Lower leg skin (tissue), 4 donors: ENCODE results near the gene COX19. TPM values are rescaled to one million over a fixed set of nuclear protein-coding genes. Genes with fewer than 3 reads are reported as not detected.

Experiments
- DNase-seq, 2 donors: peaks; one replicate each; pipeline ENCODE4 v3.0.0-alpha.2; 2019; ENCODE audit warnings: low spot score in 2 of 2
- H3K4me3 ChIP-seq: fragments of 200-600 bp; sonication (generic); 2 replicates; pipeline ENCODE4 v1.5.1; 2017; ENCODE audit warnings: mild to moderate bottlenecking, low read depth; ENCODE audit not compliant: poor library complexity, severe bottlenecking
- POLR2A ChIP-seq, 2 donors: fragments of 450-650 bp; IDR thresholded peaks; one replicate each; pipeline ENCODE4 v1.6.1; 2016 to 2017; ENCODE audit warnings: antibody characterized with exemption in 2 of 2, mild to moderate bottlenecking in 1 of 2, moderate library complexity in 1 of 2
- WGBS, 2 donors: methylation state at CpG; one replicate each; pipeline ENCODE4 v1.1.5; 2018; 5-methylcytosine and 5-hydroxymethylcytosine counted together
- intact Hi-C: fragments of 100-400 bp; cut with DNase I; formaldehyde crosslinking; loops from one replicate; pipeline ENCODE4 v1.15.0; 2023; ENCODE audit warnings: low total_unique reads
- total RNA-seq, 4 donors: library from RNA; depleted of rRNA; stranded (reverse); fragments of >200 nt; gene quantifications; one replicate each; pipeline ENCODE4 v1.1.0, GENCODE V29; 2016
- TF ChIP-seq, protein P1 (sequence below), 3 donors: fragments of 450-650 bp; IDR thresholded peaks; one replicate each; pipeline ENCODE4 v1.5.1; 2016; ENCODE audit warnings: antibody characterized with exemption in 3 of 3, mild to moderate bottlenecking in 3 of 3, moderate library complexity in 2 of 3

Gene COX19
- total RNA-seq, 4 donors from 2014 or later, result 13.0 to 25.1 (median 15.1) TPM

GRCh38 chr7:995571-995970, 20.2 kb upstream of the COX19 start:
- WGBS, 2 donors, result 89 to 93% methylated on average over 7 to 14 of the region's 14 CpGs
- TF ChIP-seq, protein P1, sequence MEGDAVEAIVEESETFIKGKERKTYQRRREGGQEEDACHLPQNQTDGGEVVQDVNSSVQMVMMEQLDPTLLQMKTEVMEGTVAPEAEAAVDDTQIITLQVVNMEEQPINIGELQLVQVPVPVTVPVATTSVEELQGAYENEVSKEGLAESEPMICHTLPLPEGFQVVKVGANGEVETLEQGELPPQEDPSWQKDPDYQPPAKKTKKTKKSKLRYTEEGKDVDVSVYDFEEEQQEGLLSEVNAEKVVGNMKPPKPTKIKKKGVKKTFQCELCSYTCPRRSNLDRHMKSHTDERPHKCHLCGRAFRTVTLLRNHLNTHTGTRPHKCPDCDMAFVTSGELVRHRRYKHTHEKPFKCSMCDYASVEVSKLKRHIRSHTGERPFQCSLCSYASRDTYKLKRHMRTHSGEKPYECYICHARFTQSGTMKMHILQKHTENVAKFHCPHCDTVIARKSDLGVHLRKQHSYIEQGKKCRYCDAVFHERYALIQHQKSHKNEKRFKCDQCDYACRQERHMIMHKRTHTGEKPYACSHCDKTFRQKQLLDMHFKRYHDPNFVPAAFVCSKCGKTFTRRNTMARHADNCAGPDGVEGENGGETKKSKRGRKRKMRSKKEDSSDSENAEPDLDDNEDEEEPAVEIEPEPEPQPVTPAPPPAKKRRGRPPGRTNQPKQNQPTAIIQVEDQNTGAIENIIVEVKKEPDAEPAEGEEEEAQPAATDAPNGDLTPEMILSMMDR (IDR thresholded peaks at IDR 0.05), result no peak
- no peak for TF ChIP-seq POLR2A (IDR thresholded peaks at IDR 0.05)
- intact Hi-C loops, result loop anchor here (10.0 kb wide), 1 partner anchor 149 kb away; no protein-coding TSS in a partner anchor
- DNase-seq, result no peak
- no peak overlapping the region for H3K4me3 ChIP-seq

- no peak for DNase-seq
- intact Hi-C loops, result loop anchor here (5.0 to 10.0 kb wide), 2 partner anchors 73 to 150 kb away; no protein-coding TSS in a partner anchor
- 57 to 59% methylated on average over 26 to 28 of the region's 28 CpGs for WGBS, 2 donors
Observed at GRCh38 chr7:994592-995308, 19.4 kb upstream of the COX19 start.

GRCh38 chr7:992709-993607, 17.6 kb upstream of the COX19 start:
- 14 to 32% methylated on average over 13 to 31 of the region's 34 CpGs for WGBS, 2 donors
- peak; percentile 91 to 99 for DNase-seq
- H3K4me3 ChIP-seq, result no peak overlapping the region
- no peak for TF ChIP-seq POLR2A (IDR thresholded peaks at IDR 0.05)
- TF ChIP-seq, protein P1 (IDR thresholded peaks at IDR 0.05), result peak in 2 of 3 donors; percentile 97 to 98
- intact Hi-C loops, result loop anchor here (5.0 to 10.0 kb wide), 2 partner anchors 74 to 152 kb away; no protein-coding TSS in a partner anchor

More at GRCh38 chr7:994592-995308, 19.4 kb upstream of the COX19 start:
- H3K4me3 ChIP-seq, result no peak overlapping the region
- TF ChIP-seq, protein P1 (IDR thresholded peaks at IDR 0.05), result no peak
- TF ChIP-seq POLR2A (IDR thresholded peaks at IDR 0.05), result no peak

DNA sequence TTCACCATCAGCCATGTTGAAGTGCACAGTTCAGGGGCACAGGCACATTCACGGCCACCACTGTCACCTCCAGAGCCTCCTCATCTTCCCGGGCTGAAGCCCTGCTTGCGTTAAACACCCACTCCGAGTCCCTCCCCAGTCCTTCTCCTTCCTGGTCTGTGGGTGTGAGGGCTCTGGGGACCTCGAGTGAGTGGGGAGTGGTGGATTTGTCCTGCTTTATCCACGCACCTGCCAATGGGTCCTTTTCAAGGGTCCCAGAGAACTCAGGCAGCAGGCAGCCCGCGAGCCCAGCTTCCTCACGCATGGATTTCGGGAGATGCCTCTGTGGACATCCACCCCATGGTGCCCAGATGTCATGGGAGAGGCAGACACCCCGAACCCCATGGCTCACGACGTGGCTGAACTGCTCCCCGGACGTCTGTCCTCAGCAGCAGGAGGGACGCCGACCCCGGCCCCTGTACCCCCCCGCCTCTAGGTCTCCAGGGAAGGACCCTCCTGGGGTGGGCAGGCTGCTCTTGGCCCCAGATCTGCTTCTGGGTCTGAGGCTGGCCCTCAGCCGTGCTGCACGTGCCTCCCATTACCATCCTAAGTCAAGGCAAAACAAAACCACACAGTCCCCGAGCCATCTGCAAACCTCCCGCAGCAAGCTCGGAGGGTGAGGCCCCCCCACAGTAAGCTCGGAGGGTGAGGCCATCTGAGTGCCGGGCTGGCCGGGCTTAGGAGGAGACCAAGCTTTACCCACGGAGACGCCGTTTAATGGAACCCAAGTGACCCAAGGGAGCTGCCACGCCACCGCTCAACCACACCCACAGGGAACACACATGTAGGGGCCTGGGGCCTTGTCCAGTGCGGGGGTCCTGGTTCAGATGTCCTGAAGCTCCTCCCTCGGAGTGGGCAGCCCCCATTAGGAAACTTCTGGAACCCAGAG, 16.6 kb upstream of the COX19 start:
- 48 to 49% methylated on average over 18 to 30 of the region's 34 CpGs for WGBS, 2 donors
- intact Hi-C loops, result loop anchor here (5.0 to 10.0 kb wide), 2 partner anchors 75 to 153 kb away; no protein-coding TSS in a partner anchor
- DNase-seq, result no peak

More for the DNA sequence above, 16.6 kb upstream of the COX19 start:
- H3K4me3 ChIP-seq, result no peak overlapping the region
- TF ChIP-seq, protein P1 (IDR thresholded peaks at IDR 0.05), result no peak
- no peak for TF ChIP-seq POLR2A (IDR thresholded peaks at IDR 0.05)
